ENCODE measurements around the gene SNRPD3.
"Not testable (repeated sequence)": the region's sequence is repeated elsewhere in the genome, so short reads cannot be mapped to it uniquely, and the experiment has no call there.

The SNRPD3 gene

DNA sequence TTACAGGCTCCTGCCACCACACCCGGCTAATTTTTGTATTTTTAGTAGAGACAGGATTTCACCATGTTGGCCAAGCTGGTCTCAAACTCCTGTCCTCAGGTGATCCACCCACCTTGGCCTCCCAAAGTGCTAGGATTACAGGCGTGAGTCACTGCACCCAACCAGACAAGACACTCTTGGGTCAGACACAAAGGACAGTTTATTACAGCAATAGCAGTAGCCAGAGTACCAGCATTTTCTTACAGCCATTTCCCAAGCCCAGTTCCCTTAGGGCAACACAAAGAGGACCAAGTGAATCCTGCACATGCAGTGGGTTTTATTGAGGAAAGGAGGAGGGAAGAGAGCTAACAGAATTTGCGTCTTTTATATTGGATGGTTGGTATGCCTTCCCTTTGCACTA, 24.8 kb upstream of the SNRPD3 start:
- in situ Hi-C loops (cut with MboI; ENCODE audit: low sequenced_read_pairs): not testable (repeated sequence)

DNA sequence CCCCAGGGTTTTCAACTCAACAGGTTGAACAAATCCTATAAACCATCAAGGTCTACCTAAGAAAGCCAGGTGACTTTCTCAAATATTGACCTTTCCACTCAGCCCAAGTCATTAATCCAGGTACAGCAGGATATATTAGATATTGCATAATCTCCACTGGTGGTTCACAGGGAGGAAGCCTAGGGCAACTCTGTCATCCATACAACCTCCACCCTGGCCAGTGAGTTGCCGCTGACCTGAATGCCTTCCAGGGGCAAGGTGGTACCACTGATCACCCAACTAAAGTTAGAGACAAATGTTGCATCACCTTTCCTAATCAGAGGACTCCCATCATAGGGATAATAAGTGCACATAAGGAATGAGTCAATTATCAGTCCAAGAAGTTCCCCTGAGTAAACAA, 23.7 kb upstream of the SNRPD3 start:
- in situ Hi-C loops (cut with MboI; ENCODE audit: low sequenced_read_pairs): no loop called here

DNA sequence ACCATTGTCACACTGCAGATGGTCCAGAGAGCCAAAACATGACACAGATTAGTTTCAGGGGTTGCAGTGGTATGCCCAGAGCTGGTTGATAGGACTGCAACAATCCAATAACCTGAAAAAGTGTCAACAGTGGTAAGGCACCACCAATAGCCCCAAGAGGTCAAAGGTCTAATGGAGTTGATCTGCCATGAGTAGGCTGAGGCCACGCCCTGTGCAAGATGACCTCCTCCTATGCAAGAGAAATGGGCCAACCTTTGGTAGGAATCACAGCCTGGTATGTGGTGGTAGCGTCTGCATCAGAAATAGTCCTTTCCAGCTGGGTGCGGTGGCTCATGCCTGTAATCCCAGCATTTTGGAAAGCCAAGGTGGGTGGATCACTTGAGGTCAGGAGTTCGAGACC, 20.5 kb upstream of the SNRPD3 start:
- in situ Hi-C loops (cut with MboI; ENCODE audit: low sequenced_read_pairs): no loop called here

DNA sequence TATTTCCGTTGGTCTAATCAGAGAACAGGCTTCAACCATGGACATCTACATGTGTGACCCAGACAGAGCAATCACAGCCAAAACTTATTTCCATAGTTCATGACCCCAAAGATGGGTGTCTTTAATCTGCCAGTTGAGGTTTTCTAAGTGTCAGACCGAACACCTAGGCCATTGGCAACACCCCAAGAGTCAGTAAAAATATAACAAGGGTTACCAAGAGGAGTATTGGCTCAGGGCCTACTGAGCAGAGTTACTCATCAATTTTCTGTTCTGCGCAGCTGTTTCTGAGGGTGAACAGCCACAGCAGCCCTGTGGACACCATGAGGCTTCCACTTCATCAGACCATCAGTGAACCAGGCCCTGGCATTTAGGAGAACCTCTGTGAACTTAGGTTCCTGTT, 19.7 kb upstream of the SNRPD3 start:
- in situ Hi-C loops (cut with MboI; ENCODE audit: low sequenced_read_pairs): no loop called here

DNA sequence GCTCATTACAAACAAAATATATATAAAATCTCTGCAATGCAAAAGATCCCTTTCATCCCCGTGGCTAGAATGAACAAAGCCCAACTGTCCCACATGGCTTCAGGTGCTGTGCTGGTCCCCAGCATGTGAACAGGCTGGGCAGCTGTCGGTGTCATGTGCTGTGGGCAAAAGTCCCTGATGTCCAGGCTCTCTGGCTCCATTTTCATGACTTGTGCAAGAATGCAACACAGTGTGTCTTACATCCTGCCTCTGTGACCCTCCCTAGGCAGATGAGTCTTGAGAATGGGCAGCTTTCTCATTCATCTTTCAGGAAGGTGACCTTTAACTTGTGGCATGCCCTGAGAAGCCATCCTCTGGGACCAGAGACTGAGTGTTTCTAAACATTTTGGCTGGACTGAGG, 15.3 kb upstream of the SNRPD3 start:
- in situ Hi-C loops (cut with MboI; ENCODE audit: low sequenced_read_pairs): no loop called here

DNA sequence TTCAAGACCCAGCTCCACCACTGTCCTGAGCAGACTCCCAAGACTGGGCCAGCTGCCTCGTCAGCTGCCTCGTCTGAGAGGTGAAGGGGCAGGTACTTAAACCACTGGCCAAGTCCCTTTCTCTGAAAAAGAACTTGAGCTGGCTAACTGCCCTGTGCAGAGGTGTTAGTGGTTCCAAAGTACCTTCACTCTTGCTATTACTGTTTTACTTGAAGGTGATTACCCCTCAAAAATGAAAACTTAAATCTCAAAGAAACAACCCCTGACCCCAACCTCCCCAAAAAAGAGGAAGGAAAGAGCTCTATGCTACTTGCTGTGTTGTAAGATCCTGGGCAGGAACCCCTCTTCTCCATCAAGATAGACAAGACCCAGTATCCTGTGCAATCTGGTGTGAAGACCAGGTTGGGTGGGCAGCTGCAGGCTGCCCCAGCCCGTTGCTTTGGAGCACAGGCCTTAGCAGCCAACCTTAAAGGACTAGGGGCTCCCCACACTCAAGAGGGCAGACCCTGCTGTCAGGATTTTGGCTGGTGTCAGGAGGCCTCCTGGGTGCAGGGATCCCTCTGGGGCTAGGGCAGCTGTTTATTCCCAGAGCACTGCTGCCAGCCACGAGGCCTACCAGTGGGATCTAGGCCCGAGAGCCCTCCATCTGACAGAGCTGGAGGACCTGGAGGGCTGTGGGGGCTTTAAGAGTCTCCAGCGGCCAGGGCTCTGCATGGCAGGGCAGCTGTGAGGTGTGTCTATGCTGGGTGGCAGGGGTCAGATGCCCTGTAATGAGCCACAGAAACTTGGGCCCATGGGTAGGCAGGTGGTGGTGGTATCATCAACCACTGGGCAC, 13.9 kb upstream of the SNRPD3 start:
- in situ Hi-C loops (cut with MboI; ENCODE audit: low sequenced_read_pairs): no loop called here

DNA sequence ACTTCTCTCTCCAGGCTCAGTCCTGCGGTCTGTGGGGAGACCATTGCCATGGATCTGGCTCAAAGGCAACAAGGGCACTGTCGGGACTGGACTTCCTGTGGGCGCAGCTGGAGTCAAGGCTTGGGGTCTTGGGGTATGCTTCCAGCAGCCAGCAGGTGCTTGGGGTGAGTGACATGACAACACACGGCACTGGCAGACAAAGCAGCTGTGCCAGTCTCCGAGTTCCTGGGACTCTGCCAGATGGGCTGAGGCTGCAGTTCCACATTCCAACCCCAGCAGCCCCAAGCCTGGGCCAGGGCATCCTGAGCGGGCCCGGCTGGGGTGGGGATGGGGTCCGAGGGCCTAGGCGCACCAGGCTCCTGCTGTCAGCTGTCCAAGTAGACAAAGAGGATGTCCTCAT, 13.2 kb upstream of the SNRPD3 start:
- in situ Hi-C loops (cut with MboI; ENCODE audit: low sequenced_read_pairs): no loop called here

DNA sequence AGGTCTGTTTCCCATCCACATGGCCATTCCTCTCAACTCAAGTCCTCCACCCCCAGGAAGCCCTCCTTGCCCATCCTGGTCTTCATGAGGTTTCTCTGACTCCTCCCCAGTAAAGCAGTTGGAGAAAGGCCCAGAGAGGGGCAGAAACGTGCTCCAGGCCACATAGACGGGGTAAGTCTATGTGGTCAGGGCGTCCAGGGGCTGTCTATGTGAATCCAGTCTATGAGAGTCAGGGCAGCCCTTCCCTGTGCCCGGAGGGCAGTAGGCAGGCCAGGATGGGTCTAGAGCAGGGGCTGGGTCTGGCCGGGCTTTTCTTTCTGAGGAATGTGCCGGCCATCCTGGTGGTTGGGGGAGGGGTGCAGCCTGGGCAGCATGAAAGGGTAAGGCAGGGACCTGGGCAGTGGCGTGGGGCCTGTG, 12.6 kb upstream of the SNRPD3 start:
- in situ Hi-C loops (cut with MboI; ENCODE audit: low sequenced_read_pairs): no loop called here

DNA sequence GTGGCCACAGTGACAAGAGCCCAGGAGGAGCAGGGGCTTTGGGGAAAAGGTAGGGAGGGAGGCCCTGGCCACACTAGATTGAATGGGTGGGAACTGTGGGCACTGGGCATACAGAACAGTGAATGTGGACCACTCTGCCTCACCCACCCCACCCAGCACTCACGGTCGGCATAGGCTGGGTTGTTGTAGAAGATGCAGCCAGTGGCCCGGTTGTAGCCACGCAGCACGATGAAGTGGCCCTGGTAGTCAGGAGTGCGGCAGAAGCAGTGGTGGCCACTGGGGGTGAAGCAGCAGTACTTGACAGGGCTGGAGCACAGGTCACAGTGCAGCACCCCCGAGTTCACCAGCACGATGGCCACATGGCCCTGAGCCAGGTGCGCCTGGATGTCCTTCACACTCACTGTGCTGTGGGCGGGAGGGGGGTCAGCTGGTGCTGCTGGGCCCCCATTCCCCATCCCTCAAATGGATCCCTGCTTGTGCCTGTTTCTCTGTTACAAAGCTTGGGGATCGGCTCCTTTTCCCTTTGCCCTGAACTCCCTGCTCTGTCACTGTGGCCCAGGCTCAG, 12.0 kb upstream of the SNRPD3 start:
- in situ Hi-C loops (cut with MboI; ENCODE audit: low sequenced_read_pairs): no loop called here

DNA sequence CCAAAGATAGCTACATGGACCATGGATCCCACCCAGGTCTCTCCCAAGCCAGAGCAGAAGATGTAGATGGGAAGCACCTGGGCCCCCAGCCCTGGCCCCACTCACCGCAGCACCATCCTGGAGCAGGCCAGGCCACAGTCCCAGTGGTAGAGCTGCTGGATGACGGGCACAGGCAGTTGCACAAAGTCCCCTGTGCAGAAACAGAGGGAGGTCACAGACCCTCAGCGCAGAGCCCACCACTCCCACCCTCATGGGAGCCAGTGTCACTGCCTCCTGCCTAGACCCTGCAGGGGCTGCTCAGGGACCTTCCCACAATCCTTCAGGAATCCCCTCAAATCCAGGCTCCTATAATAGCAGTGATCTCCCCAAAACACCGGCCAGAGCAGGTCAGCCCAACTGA, 7.0 kb upstream of the SNRPD3 start:
- in situ Hi-C loops (cut with MboI; ENCODE audit: low sequenced_read_pairs): no loop called here

DNA sequence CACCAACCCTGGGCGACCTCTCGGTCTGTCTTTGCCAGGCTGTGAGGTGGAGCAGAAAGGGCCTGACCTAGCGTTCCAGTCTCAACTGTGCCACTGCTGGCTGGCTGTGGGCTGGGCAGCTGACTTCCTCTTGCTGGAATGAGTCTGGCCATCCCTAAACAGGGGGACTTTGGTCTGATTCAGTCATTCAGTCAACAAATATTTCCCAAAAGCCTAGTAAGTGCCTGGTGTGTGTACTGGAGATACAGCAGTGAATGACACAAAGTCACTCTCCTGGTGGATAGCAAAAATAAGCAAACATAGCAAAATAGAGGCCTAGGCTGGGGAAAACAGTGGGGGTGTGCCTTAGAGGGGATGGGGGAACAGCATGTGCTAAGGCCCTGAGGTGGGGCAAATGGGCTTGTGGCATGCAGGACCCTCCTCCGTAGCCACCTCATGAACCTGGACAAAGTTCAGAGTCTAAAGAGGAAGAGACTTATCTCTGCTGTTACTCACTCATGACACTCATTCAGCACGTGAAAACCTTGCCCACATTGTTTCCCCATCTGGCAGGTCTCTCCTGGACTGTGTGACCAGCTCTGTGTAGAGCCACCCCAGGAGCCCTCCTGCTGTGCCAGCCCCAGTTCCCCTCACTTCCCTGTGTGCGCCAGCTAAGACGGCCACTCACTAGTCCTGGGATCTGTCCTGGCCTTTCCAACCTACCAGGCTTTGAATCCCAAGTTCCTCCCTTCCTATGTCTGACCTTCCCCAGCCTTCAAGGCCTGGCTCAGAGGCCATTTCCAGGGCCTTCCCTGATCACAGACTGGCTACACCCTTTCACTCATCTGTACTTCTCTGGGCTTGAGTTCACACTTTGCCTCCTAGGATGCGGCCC, 5.5 kb upstream of the SNRPD3 start:
- in situ Hi-C loops (cut with MboI; ENCODE audit: low sequenced_read_pairs): no loop called here

DNA sequence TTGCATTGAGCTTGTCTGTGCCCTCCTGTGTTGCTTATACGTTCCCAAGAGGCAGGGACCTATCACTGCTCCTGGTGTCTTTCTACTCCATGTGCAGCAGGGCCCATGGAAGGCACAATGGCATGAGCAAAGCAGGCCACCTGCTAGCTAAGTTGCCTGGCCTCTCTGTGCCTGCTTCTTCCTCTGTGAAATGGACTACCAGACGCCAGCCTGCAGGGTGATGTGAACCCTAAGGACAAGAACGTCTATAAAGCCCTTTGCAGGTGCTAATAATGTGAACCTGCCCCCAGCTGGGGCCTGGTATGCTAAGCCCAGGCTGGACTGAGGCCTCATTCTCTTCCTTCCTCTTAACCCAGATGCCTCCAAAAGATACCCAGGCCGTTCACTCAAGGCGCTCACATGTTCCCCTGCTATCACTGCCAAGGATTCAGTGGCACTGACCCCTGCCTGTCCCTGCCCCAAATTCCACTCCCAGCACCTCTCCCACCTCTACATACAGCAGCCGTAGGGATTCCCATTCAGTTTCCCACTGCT, 4.8 kb upstream of the SNRPD3 start:
- in situ Hi-C loops (cut with MboI; ENCODE audit: low sequenced_read_pairs): no loop called here

DNA sequence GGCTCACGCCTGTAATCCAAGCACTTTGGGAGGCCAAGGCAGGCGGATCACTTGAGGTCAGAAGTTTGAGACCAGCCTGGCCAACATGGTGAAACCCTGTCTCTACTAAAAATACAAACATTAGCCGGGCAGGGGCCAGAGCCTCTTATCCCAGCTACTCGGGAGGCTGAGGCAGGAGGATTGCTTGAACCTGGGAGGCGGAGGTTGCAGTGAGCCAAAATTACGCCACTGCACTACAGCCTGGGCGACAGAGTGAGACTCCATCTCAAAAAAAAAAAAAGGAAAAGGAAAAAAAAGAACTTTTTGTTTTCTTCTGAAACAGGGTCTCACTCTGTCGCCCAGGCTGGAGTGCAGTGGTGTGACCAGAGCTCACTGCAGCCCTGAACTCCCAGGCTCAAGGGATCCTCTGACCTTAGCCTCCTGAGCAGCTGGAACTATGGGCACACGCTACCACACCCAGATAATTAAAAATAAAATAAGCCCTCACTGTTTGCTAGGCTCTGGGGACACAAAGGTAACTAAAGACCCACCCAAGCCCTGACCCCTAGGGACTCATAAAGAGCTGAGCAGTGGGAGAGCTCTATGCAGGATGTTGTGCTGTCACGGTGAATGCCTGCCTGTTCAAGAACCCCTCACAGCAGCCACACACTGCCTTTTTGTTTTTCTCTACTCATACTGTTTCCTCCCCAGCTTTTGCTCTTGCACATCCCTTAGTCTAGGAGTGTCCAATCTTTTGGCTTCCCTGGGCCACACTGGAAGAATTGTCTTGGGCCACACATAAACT, 3.1 kb upstream of the SNRPD3 start:
- in situ Hi-C loops (cut with MboI; ENCODE audit: low sequenced_read_pairs): not testable (repeated sequence)

DNA sequence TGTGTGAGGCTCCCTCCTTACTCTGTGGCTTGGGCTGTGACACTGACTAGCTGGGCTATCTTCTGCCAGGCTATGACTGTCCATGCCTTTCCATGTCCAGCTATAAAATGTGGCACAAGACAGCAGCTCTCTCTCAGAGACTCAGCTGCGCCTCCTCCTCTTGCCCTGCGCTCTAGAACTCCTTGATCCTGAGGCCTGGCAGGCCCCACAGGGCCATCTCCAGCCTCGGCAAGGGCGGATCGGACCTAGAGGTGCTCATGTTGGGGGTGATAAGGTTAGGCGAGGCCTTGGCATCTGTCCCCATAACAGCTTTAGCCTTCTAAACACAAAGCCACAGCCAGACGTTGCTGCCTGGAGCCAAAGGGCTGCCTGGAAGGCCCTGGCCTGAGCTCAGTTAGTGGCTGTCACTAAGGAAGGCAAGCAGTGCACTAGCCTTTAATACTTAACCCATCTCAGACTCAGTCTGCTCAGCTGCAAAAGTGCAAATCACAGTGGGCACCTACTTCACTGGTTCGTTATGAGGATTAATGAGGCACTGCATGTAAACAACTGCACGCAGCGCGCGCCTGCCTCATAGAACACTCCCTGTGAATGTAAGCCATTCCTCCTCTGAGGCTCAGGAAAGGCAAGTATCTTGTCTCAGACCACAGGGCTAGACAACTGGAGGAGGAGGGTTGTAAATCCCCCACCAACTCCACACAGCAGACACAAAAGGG, 2.0 kb upstream of the SNRPD3 start:
- in situ Hi-C loops (cut with MboI; ENCODE audit: low sequenced_read_pairs): no loop called here

DNA sequence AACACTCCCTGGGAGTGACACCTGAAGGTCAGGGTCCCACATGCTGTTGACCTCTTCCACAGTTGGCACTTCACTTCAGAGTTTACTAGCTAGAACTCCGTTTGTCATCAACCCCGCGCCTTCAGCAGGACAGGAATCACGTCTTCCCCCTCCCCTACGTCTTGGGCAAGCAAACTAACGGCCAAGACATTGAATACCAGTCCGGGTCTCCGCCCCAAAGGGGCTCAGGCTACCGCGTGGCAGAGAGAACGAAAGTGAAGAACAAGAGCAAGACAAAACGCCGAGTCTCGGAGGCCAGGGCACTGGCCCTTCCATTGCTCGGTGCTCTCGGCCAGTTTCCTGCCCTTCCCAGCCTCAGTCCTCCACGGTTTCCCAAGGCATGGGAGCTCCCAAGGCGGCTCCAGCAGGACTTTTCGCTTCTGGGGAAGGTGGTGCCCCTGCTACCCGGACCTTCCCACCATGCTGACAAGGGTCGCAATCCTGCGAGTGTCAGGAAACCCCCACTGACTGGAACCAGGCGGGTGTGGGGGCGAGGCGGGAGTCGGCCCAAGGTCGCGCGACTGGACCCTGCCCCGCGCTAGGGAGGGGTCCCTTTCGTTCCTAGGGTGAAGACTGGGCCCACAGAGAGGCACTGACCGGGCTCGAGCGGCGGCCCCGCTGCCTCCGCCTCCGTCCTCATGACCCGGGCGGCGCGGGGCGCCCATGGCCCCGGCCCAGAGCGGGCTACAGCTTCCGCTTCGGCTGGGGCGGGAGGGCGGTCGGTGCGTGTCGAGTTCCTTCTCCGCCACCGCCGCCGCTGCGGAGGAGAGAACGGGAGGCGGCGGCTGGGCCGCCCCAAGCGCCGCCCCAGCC, 1.3 kb upstream of the SNRPD3 start, which contains the start of gene GUCD1:
TSS of gene GUCD1 (minus strand) at position 826 of the 852 bp plus-strand sequence. CDS start at position 679, 147 bp downstream.
- in situ Hi-C loops (cut with MboI; ENCODE audit: low sequenced_read_pairs): no loop called here

DNA sequence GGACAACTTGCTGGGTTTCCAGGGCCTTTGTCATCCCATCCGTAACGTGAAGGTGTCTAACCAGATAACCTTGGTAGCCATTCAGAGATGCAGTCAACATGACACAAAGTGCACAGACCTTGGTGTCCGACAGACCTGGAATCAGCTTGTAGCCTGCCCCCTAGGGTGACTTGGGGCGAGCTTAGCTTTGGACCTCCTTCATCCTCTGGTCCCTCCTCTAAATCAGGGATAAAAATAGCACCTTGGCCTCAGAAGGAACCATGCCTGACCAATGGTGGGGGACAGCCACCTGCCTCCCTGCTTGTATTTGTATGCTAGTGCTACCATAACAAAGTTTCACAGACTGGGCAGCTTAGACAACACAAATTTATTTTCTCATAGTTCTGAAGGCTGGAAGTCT, 3.7 kb downstream of the SNRPD3 start:
- in situ Hi-C loops (cut with MboI; ENCODE audit: low sequenced_read_pairs): no loop called here

DNA sequence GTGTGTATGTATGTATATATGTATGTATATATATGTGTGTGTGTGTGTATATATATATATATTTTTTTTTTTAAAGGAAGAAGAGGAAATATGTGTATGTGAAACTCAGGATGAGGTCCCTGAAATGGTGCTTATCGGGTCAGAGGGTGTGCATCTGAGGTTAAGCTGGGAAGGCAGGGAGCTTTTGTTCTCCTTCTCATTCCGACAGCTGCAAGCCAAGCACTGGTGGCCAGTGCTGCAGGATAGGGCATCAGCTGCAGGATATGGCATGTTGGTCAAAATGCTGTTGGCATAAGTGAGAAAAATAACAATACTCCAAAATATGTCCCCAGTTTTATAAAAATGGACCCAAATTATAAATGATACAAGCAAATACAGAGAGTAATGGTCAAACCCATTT, 7.4 kb downstream of the SNRPD3 start:
- in situ Hi-C loops (cut with MboI; ENCODE audit: low sequenced_read_pairs): no loop called here

DNA sequence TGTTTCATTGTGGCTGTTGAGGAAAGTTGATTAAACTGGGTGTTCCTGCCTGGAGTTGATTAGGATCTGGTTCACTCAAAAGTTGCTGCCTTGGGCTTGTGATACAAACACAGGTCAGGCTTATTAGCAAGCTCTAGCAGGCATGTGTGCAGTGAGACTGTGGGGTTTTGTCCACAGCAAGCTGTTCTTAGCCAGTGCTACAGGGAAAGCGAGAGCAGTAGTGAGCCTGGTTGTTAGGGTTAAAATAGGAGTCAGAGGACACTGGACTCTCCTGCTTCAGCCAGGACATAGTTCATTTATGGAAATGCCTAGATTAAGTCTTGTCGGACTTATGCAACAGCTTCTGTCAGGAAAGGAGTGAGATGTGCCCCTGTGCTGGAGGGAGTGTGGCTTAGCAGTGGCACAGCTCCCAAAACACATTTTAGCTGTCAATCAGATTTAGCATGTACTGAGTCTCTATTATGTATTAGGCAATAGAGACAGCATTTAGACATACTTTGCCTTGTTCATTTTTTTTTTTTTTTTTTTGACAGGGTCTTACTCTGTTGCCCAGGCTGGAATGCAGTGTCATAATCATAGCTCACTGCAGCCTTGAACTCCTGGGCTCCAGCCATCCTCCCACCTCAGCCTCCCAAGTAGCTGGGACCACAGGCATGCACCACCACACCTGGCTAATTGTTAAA, 8.7 kb downstream of the SNRPD3 start:
- in situ Hi-C loops (cut with MboI; ENCODE audit: low sequenced_read_pairs): no loop called here

All from HL-60/S4 treated with phorbol 12-myristate 13-acetate at 8.2 ng/mL for 4 days and 3 days (cell line).